Mucosa of rectum (tissue), 2 donors: Measurements from ENCODE around the gene TMPRSS5.
"Not testable (repeated sequence)": the region's sequence is repeated elsewhere in the genome, so short reads cannot be mapped to it uniquely, and the experiment has no call there.

ENCODE experiments used
- H3K27ac ChIP-seq, 2 donors: one replicate each; pipeline ENCODE4 v1.7.0; 2013; ENCODE audit warnings: inconsistent platforms in 2 of 2, low read depth in 2 of 2, low read length in 2 of 2
- H3K27me3 ChIP-seq, 2 donors: one replicate each; pipeline ENCODE4 v1.7.0; 2013; ENCODE audit warnings: low read length in 2 of 2; ENCODE audit not compliant: control insufficient read depth in 2 of 2, insufficient read depth in 2 of 2
- H3K36me3 ChIP-seq, 2 donors: one replicate each; pipeline ENCODE4 v1.7.0; 2013; ENCODE audit warnings: low read length in 2 of 2; ENCODE audit not compliant: control insufficient read depth in 2 of 2, insufficient read depth in 2 of 2
- H3K4me1 ChIP-seq, 2 donors: one replicate each; pipeline ENCODE4 v1.7.0; 2013; ENCODE audit warnings: low read length in 2 of 2, mild to moderate bottlenecking in 1 of 2; ENCODE audit not compliant: control insufficient read depth in 2 of 2, insufficient read depth in 2 of 2
- H3K4me3 ChIP-seq, 2 donors: one replicate each; pipeline ENCODE4 v1.7.0; 2013; ENCODE audit warnings: low read length in 2 of 2
- H3K9ac ChIP-seq, 2 donors: one replicate each; pipeline ENCODE4 v1.7.0; 2013; ENCODE audit warnings: low read length in 2 of 2, low read depth in 1 of 2, mild to moderate bottlenecking in 1 of 2
- H3K9me3 ChIP-seq, 2 donors: one replicate each; pipeline ENCODE4 v1.7.0; 2013; ENCODE audit warnings: low read length in 2 of 2; ENCODE audit not compliant: control insufficient read depth in 2 of 2
- donor health status: healthy.
- donor health status: Normal muscosa, but diverticular disease.

Gene TMPRSS5

DNA sequence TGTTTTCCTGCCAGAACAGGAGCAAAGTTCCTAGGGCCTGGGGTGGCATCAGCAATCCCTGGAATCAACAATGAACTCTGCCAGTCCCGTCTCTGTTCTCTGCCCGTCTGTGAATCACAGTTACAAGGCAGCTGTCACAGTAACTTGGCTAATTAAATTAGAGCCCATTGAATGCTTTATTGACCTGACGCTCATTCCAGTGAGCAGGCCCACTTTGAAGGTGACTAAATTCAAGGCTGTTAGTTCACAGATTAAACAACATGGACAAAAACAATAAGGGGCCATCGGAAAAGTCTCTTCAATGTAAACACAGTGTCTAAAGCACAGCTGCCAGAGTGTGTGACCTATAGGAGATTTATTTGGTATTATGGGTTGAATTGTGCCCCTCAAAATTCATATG, 17.7 kb upstream of the TMPRSS5 start:
- Histone ChIP-seq H3K9ac (no peak overlapping the region), H3K27ac (no peak overlapping the region)

GRCh38 chr11:113722934-113723333, 16.8 kb upstream of the TMPRSS5 start:
- Histone ChIP-seq H3K4me1 (no peaks in the 10 kb centered on the region), H3K36me3 (no peaks in the 10 kb centered on the region), H3K9ac (no peak overlapping the region), H3K27ac (no peak overlapping the region), H3K4me3 (no peak overlapping the region), H3K9me3 (no peaks in the 10 kb centered on the region), H3K27me3 (no peaks in the 10 kb centered on the region)

More for the DNA sequence above, 17.7 kb upstream of the TMPRSS5 start:
- no peaks in the 10 kb centered on the region for H3K27me3 ChIP-seq
- H3K4me1 ChIP-seq, result no peaks in the 10 kb centered on the region
- H3K4me3 ChIP-seq, result no peak overlapping the region
- no peaks in the 10 kb centered on the region for H3K9me3 ChIP-seq
- no peaks in the 10 kb centered on the region for H3K36me3 ChIP-seq

DNA sequence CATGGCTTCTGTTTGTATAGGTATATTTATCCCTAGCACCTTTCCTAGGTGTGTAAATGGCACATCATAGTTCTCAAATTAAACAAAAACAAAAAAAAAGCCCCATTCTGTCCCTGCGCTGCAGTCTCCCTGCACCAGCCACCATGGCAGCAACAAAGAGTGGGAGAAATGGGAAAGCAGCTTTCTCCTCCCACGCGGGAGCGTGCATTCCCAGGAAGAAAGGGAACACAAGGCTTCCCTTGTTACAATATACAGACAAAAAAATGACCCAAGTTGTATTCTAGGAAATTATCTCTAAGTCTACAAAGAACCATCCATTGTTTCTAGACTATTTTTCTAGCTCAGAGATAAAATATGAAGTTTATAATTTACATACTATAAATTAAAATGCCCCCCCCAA, 16.1 kb upstream of the TMPRSS5 start:
- Histone ChIP-seq H3K9me3 (no peaks in the 10 kb centered on the region), H3K9ac (no peak overlapping the region)

GRCh38 chr11:113721462-113722066, 15.5 kb upstream of the TMPRSS5 start:
- H3K9ac ChIP-seq, result no peak overlapping the region
- no peaks in the 10 kb centered on the region for H3K36me3 ChIP-seq
- H3K27me3 ChIP-seq, result no peaks in the 10 kb centered on the region
- no peak overlapping the region for H3K4me3 ChIP-seq
- no peaks in the 10 kb centered on the region for H3K9me3 ChIP-seq
- H3K4me1 ChIP-seq, result no peaks in the 10 kb centered on the region
- H3K27ac ChIP-seq, result no peak overlapping the region

More for the DNA sequence above, 16.1 kb upstream of the TMPRSS5 start:
- H3K4me1 ChIP-seq, result no peaks in the 10 kb centered on the region
- H3K27me3 ChIP-seq, result no peaks in the 10 kb centered on the region
- H3K4me3 ChIP-seq, result no peak overlapping the region
- no peak overlapping the region for H3K27ac ChIP-seq
- no peaks in the 10 kb centered on the region for H3K36me3 ChIP-seq

- not testable (repeated sequence) for H3K9me3 ChIP-seq, H3K9ac ChIP-seq, H3K36me3 ChIP-seq, H3K27me3 ChIP-seq, H3K4me1 ChIP-seq, H3K27ac ChIP-seq, H3K4me3 ChIP-seq
These were observed 14.4 kb upstream of the TMPRSS5 start for GRCh38 chr11:113720478-113720877.

GRCh38 chr11:113715882-113716625, 9.9 kb upstream of the TMPRSS5 start:
- Histone ChIP-seq H3K27ac (no peak overlapping the region), H3K36me3 (no peaks in the 10 kb centered on the region), H3K9ac (no peak overlapping the region), H3K27me3 (no peaks in the 10 kb centered on the region), H3K4me1 (no peaks in the 10 kb centered on the region), H3K4me3 (no peak overlapping the region), H3K9me3 (no peaks in the 10 kb centered on the region)

DNA sequence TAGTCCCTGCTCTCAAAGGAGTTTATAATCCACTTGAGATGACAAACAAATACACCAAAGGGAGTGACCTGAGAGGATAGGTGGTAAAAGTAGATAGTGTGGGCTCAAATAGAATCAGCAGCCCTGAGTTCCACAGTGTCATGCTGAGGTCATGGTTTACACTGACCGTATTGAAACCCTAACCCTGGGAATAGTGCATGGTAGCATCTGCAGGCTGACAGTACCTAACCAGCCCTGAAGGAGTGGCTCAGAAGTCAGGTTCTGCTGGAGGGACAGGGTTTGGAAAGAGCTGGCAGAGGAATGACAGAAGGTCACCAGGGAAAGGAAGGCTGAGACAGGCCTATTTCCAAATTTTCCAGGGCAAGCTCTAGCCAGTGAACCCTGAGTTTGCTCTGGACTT, 9.2 kb upstream of the TMPRSS5 start:
- Histone ChIP-seq H3K9me3 (no peaks in the 10 kb centered on the region), H3K4me3 (no peak overlapping the region), H3K27ac (no peak overlapping the region), H3K4me1 (no peaks in the 10 kb centered on the region), H3K9ac (no peak overlapping the region), H3K36me3 (no peaks in the 10 kb centered on the region), H3K27me3 (no peaks in the 10 kb centered on the region)

DNA sequence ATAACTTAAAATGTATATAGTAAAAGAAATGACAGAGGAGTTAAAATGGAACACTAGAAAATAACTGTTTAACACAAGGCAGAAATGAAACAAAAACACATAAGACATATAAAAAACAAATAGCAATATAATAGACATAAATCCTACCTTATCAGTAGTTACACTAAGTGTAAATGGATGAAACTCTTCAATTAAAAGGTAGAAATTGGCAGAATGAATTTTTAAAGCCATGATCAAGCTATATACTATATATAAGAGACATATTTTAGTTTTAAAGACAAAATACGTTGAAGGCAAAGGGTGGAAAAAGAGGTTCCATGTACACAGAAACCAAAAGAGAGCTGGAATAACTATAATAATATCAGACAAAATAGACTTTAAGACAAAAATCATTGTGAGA, 4.9 kb upstream of the TMPRSS5 start:
- no peak overlapping the region for H3K27ac ChIP-seq
- no peaks in the 10 kb centered on the region for H3K4me1 ChIP-seq

DNA sequence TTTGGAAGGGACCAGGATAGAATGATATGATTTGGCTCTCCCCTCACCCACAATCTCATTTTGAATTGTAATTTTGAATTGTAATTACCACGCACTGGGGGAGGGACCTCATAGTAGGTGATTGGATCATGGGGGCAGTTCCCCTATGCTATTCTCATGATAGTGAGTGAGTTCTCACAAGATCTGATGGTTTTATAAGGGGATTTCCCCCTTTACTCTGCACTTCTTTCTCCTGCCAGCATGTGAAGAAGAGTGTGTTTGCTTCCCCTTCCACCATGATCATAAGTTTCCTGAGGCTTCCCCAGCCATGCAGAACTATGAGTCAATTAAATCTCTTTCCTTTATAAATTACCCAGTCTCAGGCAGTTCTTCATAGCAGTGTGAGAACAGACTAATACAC, 2.6 kb downstream of the TMPRSS5 start:
- H3K9me3 ChIP-seq, H3K9ac ChIP-seq, H3K27ac ChIP-seq, H3K4me3 ChIP-seq, H3K27me3 ChIP-seq, H3K36me3 ChIP-seq, H3K4me1 ChIP-seq: not testable (repeated sequence)

More for the DNA sequence above, 4.9 kb upstream of the TMPRSS5 start:
- no peaks in the 10 kb centered on the region for H3K27me3 ChIP-seq
- H3K9ac ChIP-seq, result no peak overlapping the region
- H3K4me3 ChIP-seq, result no peak overlapping the region
- peaks cover 1 to 5% of the 10 kb centered on the region in 2 donors for H3K9me3 ChIP-seq
- H3K36me3 ChIP-seq, result no peaks in the 10 kb centered on the region

DNA sequence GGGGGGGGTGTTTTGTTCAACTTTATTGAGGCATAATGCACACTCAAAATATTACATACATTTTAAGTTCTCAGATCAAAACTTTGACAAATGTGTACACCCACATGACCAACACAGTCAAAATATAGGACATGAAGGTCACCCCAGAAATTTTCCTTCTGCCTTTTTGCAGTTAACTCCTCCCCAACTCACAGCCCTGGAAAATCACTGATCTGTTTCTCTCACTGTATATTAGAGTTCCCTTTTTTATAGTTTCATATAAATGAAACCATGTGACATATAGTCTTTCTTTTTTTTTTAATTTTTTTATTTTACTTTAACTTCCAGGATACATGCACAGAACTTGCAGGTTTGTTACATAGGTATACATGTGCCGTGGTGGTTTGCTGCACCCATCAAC, 4.6 kb downstream of the TMPRSS5 start:
- no peaks in the 10 kb centered on the region for H3K27me3 ChIP-seq
- no peaks in the 10 kb centered on the region for H3K36me3 ChIP-seq
- H3K9ac ChIP-seq, result no peak overlapping the region
- no peaks in the 10 kb centered on the region for H3K4me1 ChIP-seq
- H3K27ac ChIP-seq, result no peak overlapping the region
- H3K9me3 ChIP-seq, result no peaks in the 10 kb centered on the region
- no peak overlapping the region for H3K4me3 ChIP-seq
